GM12878 (cell line): ENCODE data around the gene RAB3C.

Experiments used
- ATF7 ChIP-seq: fragments of 450-650 bp; IDR thresholded peaks from 2 replicates; pipeline ENCODE4 v1.6.1; 2016; ENCODE audit warnings: low read depth, mild to moderate bottlenecking
- CTCF ChIP-seq, 3 experiments: IDR thresholded peaks in 2 of 3; conservative IDR thresholded peaks in 1 of 3; 2 replicates each; pipeline ENCODE4 v1.5.1; 2011; ENCODE audit warnings: low read depth in 3 of 3, low read length in 3 of 3, mild to moderate bottlenecking in 3 of 3, control low read depth in 2 of 3, moderate library complexity in 2 of 3, inconsistent platforms in 1 of 3, mixed read lengths in 1 of 3; ENCODE audit not compliant: control insufficient read depth in 2 of 3, insufficient read depth in 1 of 3; ENCODE audit errors: extremely low read depth in 1 of 3
- DPF2 ChIP-seq: fragments of 450-650 bp; IDR thresholded peaks from 2 replicates; pipeline ENCODE4 v1.6.1; 2017; ENCODE audit warnings: mild to moderate bottlenecking
- EGR1 ChIP-seq, 2 experiments: IDR thresholded peaks; 1 replicate in 1 of 2; 2 replicates in 1 of 2; pipeline ENCODE4 v1.6.1; 2011 to 2012; ENCODE audit warnings: low read depth in 2 of 2, low read length in 2 of 2, borderline replicate concordance in 1 of 2, mild to moderate bottlenecking in 1 of 2, moderate library complexity in 1 of 2
- EZH2 ChIP-seq: IDR thresholded peaks from 2 replicates; pipeline ENCODE4 v1.6.1; 2012; ENCODE audit warnings: low read depth, mild to moderate bottlenecking, control low read depth, inconsistent platforms, low read length, borderline replicate concordance; ENCODE audit not compliant: control insufficient read depth
- FOXM1 ChIP-seq: IDR thresholded peaks from 2 replicates; pipeline ENCODE4 v1.6.1; 2012; ENCODE audit warnings: low read depth, mild to moderate bottlenecking, inconsistent platforms, low read length, moderate library complexity
- NRF1 ChIP-seq: conservative IDR thresholded peaks from 2 replicates; pipeline ENCODE4 v1.6.1; 2011; ENCODE audit warnings: mild to moderate bottlenecking, low read depth, low read length, improper control_type of control experiment
- POLR2A ChIP-seq: IDR thresholded peaks from 2 replicates; pipeline ENCODE4 v1.6.1; 2011; ENCODE audit warnings: low read depth, mild to moderate bottlenecking, low read length
- RELB ChIP-seq: fragments of 450-650 bp; IDR thresholded peaks from 2 replicates; pipeline ENCODE4 v1.6.1; 2017; ENCODE audit warnings: low read depth, mild to moderate bottlenecking, moderate library complexity

- TF ChIP-seq DPF2: no peak
- no peak for TF ChIP-seq CTCF (IDR thresholded peaks at IDR 0.05 in 2 of 3, conservative IDR thresholded peaks at IDR 0.05 in 1 of 3; ENCODE audit: control insufficient read depth in 2 of 3, extremely low read depth in 1 of 3, insufficient read depth in 1 of 3, low read depth in 3 of 3, low read length in 3 of 3)
- TF ChIP-seq ATF7: no peak
- no peak for TF ChIP-seq EZH2
- no peak for TF ChIP-seq POLR2A
- TF ChIP-seq FOXM1: no peak
- no peak for TF ChIP-seq EGR1 (IDR thresholded peaks at IDR 0.05; ENCODE audit: borderline replicate concordance in 1 of 2, low read depth in 2 of 2, low read length in 2 of 2)
- TF ChIP-seq RELB: no peak
- TF ChIP-seq NRF1: no peak
Measured at GRCh38 chr5:58653521-58653920, 70.6 kb downstream of the RAB3C start.
